A549 (cell line): Measurements from ENCODE around the gene LINC00305. TPM values are rescaled to one million over a fixed set of nuclear protein-coding genes. Genes with fewer than 3 reads are reported as not detected.

Source experiments
- ATAC-seq, 2 experiments: fragments of 200-7000 bp in 1 of 2; fragments of >200 bp in 1 of 2; cut with Nextera tagmentation in 1 of 2; cut with Tn5 transposase in 1 of 2; 3 replicates each; pipeline versions ENCODE4 v1.8.0 to v1.9.1; 2018 to 2020; ENCODE audit warnings: mild to moderate bottlenecking in 1 of 2, moderate library complexity in 1 of 2
- CTCF ChIA-PET: fragments of 300-600 bp; sonication (Branson Sonifier 250); formaldehyde crosslinking; extraction: SDS; loops from one replicate; lab custom pipeline; 2021; ENCODE audit warnings: antibody characterized with exemption, inconsistent platforms; lab: Yijun Ruan, JAX
- POLR2A ChIA-PET: fragments of 350-600 bp; formaldehyde crosslinking; extraction: SDS; loops from one replicate; lab custom pipeline; 2021; ENCODE audit warnings: antibody characterized with exemption, inconsistent platforms; lab: Yijun Ruan, JAX
- DNase-seq, 2 experiments: peaks; one replicate each; pipeline versions ENCODE4 v3.0.0 to v3.0.0-alpha.2; 2011 to 2016; ENCODE audit warnings: low read depth in 1 of 2, low spot score in 1 of 2
- FAIRE-seq: peaks from 2 replicates; lab custom pipeline; 2011; peaks lifted over from hg19 to GRCh38; lab: Jason Lieb, UNC
- H3K27ac ChIP-seq, 2 experiments: fragments of >200 bp; sonication (Bioruptor Twin); formaldehyde crosslinking; 3 replicates each; pipeline ENCODE4 v1.5.1; 2016 to 2017
- H3K4me1 ChIP-seq: fragments of >200 bp; sonication (Bioruptor Twin); formaldehyde crosslinking; 3 replicates; pipeline ENCODE4 v1.6.1; 2016
- H3K4me2 ChIP-seq: fragments of >200 bp; sonication (Bioruptor Twin); formaldehyde crosslinking; 3 replicates; pipeline ENCODE4 v1.6.1; 2016
- H3K4me3 ChIP-seq: fragments of >200 bp; sonication (Bioruptor Twin); formaldehyde crosslinking; 3 replicates; pipeline ENCODE4 v1.5.1; 2016
- H3K9me3 ChIP-seq: fragments of >200 bp; sonication (Bioruptor Twin); formaldehyde crosslinking; 3 replicates; pipeline ENCODE4 v1.6.1; 2016
- ATOH8 ChIP-seq: fragments of 250-450 bp; sonication (Bioruptor Pico); IDR thresholded peaks from 2 replicates; pipeline ENCODE4 v1.5.0; 2020; ENCODE audit warnings: low read depth, mild to moderate bottlenecking, moderate library complexity
- BHLHE40 ChIP-seq: IDR thresholded peaks from 2 replicates; pipeline ENCODE4 v1.6.1; 2012; ENCODE audit warnings: low read depth, low read length, inconsistent platforms
- CBX2 ChIP-seq: fragments of 200-600 bp; sonication (generic); IDR thresholded peaks from 2 replicates; pipeline ENCODE4 v1.6.1; 2016; ENCODE audit warnings: low read depth, mild to moderate bottlenecking, borderline replicate concordance
- CHD4 ChIP-seq: fragments of 200-600 bp; sonication (generic); IDR thresholded peaks from 2 replicates; pipeline ENCODE4 v1.6.1; 2016; ENCODE audit warnings: antibody characterized with exemption, mild to moderate bottlenecking, borderline replicate concordance
- EP300 ChIP-seq, 2 experiments: fragments of >200 bp; sonication (Bioruptor Twin); formaldehyde crosslinking; IDR thresholded peaks; 2 replicates in 1 of 2; 3 replicates in 1 of 2; pipeline ENCODE4 v1.6.1; 2016 to 2017
- ESRRA ChIP-seq: fragments of 150-350 bp; IDR thresholded peaks from 2 replicates; pipeline ENCODE4 v1.6.1; 2014; ENCODE audit warnings: mild to moderate bottlenecking, low read length, borderline replicate concordance
- FOSB ChIP-seq: fragments of 250-450 bp; sonication (Bioruptor Pico); IDR thresholded peaks from 2 replicates; pipeline ENCODE4 v1.5.0; 2020; ENCODE audit warnings: mild to moderate bottlenecking, moderate library complexity
- HDAC2 ChIP-seq: fragments of 200-600 bp; sonication (generic); IDR thresholded peaks from 2 replicates; pipeline ENCODE4 v1.6.1; 2016
- HMGXB4 ChIP-seq: fragments of 250-450 bp; sonication (Bioruptor Pico); IDR thresholded peaks from 2 replicates; pipeline ENCODE4 v1.5.0; 2021; ENCODE audit warnings: mild to moderate bottlenecking, moderate library complexity, borderline replicate concordance
- HOXA7 ChIP-seq: fragments of 250-450 bp; sonication (Bioruptor Pico); IDR thresholded peaks from 2 replicates; pipeline ENCODE4 v1.5.0; 2020; ENCODE audit warnings: mild to moderate bottlenecking, moderate library complexity
- JUN ChIP-seq, 2 experiments: fragments of >200 bp; sonication (Bioruptor Twin); formaldehyde crosslinking; IDR thresholded peaks; 2 replicates in 1 of 2; 3 replicates in 1 of 2; pipeline ENCODE4 v1.6.1; 2016 to 2017
- JUNB ChIP-seq: fragments of >200 bp; sonication (Bioruptor Twin); formaldehyde crosslinking; IDR thresholded peaks from 2 replicates; pipeline ENCODE4 v1.6.1; 2016
- MAFK ChIP-seq: fragments of 450-650 bp; IDR thresholded peaks from 2 replicates; pipeline ENCODE4 v1.6.1; 2014; ENCODE audit not compliant: partially characterized antibody
- MYC ChIP-seq: IDR thresholded peaks from 2 replicates; pipeline ENCODE4 v1.6.1; 2012; ENCODE audit warnings: mild to moderate bottlenecking, inconsistent platforms, low read length, improper control_type of control experiment, borderline replicate concordance
- NFE2L2 ChIP-seq: fragments of 150-350 bp; conservative IDR thresholded peaks from 2 replicates; pipeline ENCODE4 v1.6.1; 2014; ENCODE audit warnings: low read length
- PHF8 ChIP-seq: fragments of 200-600 bp; sonication (generic); IDR thresholded peaks from 2 replicates; pipeline ENCODE4 v1.6.1; 2016; ENCODE audit warnings: low read depth, mild to moderate bottlenecking, antibody characterized with exemption, moderate library complexity, borderline replicate concordance
- POLR2A ChIP-seq: IDR thresholded peaks from 2 replicates; pipeline ENCODE4 v1.6.1; 2012; ENCODE audit warnings: mild to moderate bottlenecking, low read length
- RAD21 ChIP-seq, 2 experiments: fragments of >200 bp in 1 of 2; sonication (Bioruptor Twin) in 1 of 2; formaldehyde crosslinking in 1 of 2; IDR thresholded peaks in 1 of 2; conservative IDR thresholded peaks in 1 of 2; 2 replicates in 1 of 2; 3 replicates in 1 of 2; pipeline ENCODE4 v1.6.1; 2012 to 2018; ENCODE audit warnings: inconsistent platforms in 1 of 2
- RARB ChIP-seq: fragments of 250-450 bp; sonication (Bioruptor Pico); IDR thresholded peaks from 2 replicates; pipeline ENCODE4 v1.8.0; 2021; ENCODE audit warnings: mild to moderate bottlenecking, moderate library complexity
- RFX5 ChIP-seq: fragments of 450-650 bp; IDR thresholded peaks from 2 replicates; pipeline ENCODE4 v1.7.1; 2014; ENCODE audit warnings: antibody characterized with exemption, mild to moderate bottlenecking, moderate library complexity
- SREBF2 ChIP-seq: fragments of 450-650 bp; IDR thresholded peaks from 2 replicates; pipeline ENCODE4 v1.6.1; 2014; ENCODE audit warnings: mild to moderate bottlenecking, moderate library complexity
- TP53 ChIP-seq: fragments of 250-450 bp; sonication (Bioruptor Pico); IDR thresholded peaks from 2 replicates; pipeline ENCODE4 v1.5.0; 2021; ENCODE audit warnings: mild to moderate bottlenecking, moderate library complexity
- ZSCAN20 ChIP-seq: fragments of 250-450 bp; sonication (Bioruptor Pico); IDR thresholded peaks from 2 replicates; pipeline ENCODE4 v1.8.0; 2022; ENCODE audit warnings: mild to moderate bottlenecking, moderate library complexity
- WGBS: methylation state at CpG from one replicate; pipeline ENCODE4 v1.1.6; 2017; ENCODE audit errors: missing lambda C conversion rate; 5-methylcytosine and 5-hydroxymethylcytosine counted together
- polyA plus RNA-seq, 4 experiments: library from polyadenylated mRNA; depleted of rRNA in 3 of 4; stranded (reverse); fragments of >200 nt; fragmentation: RNase III in 1 of 4; extraction: RNeasy Plus Mini Kit Qiagen cat#74134 plus additional on column Dnase treatment in 1 of 4; gene quantifications; 2 replicates in 3 of 4; 3 replicates in 1 of 4; pipeline ENCODE4 v1.2.3, GENCODE V29; 2011 to 2017
- TF ChIP-seq, protein P1 (sequence below): IDR thresholded peaks from 2 replicates; pipeline ENCODE4 v1.6.1; 2012; ENCODE audit warnings: low read depth, borderline replicate concordance
- TF ChIP-seq, protein P2 (sequence below): fragments of >200 bp; sonication (Bioruptor Twin); formaldehyde crosslinking; IDR thresholded peaks from 3 replicates; pipeline ENCODE4 v1.5.1; 2016
- TF ChIP-seq, protein P3 (sequence below): fragments of 200-600 bp; sonication (generic); IDR thresholded peaks from 2 replicates; pipeline ENCODE4 v1.6.1; 2016; ENCODE audit warnings: antibody characterized with exemption, mild to moderate bottlenecking, moderate library complexity

LINC00305 gene
- polyA plus RNA-seq, 2 of the 4 experiments (the other 2 are of a cell fraction) = not detected

GRCh38 chr18:64175432-64175831, 26.5 kb upstream of the LINC00305 start:
- no peak for DNase-seq
- POLR2A ChIA-PET = no interaction called here
- H3K9me3 ChIP-seq = no peaks in the 10 kb centered on the region
- H3K4me2 ChIP-seq = no peak overlapping the region
- no peaks in the 10 kb centered on the region for H3K4me1 ChIP-seq
- FAIRE-seq = no peak
- CTCF ChIA-PET = no interaction called here
- 2% methylated on average over 7 of the region's 7 CpGs for WGBS
- ATAC-seq = no peak
- TF ChIP-seq HDAC2 (no peak), EP300 (IDR thresholded peaks at IDR 0.05) (no peak), MAFK (no peak), SREBF2 (no peak), RAD21 (conservative IDR thresholded peaks at IDR 0.05 in 1 of 2, IDR thresholded peaks at IDR 0.05 in 1 of 2) (no peak), MYC (no peak), ZSCAN20 (CRISPR knock-in tag) (no peak), ATOH8 (CRISPR knock-in tag) (no peak), TP53 (CRISPR knock-in tag) (no peak), CBX2 (no peak), FOSB (CRISPR knock-in tag) (no peak), PHF8 (no peak), JUNB (no peak), POLR2A (no peak), JUN (IDR thresholded peaks at IDR 0.05) (no peak)
- TF ChIP-seq, protein P1, sequence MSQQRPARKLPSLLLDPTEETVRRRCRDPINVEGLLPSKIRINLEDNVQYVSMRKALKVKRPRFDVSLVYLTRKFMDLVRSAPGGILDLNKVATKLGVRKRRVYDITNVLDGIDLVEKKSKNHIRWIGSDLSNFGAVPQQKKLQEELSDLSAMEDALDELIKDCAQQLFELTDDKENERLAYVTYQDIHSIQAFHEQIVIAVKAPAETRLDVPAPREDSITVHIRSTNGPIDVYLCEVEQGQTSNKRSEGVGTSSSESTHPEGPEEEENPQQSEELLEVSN = no peak
- TF ChIP-seq, protein P2, sequence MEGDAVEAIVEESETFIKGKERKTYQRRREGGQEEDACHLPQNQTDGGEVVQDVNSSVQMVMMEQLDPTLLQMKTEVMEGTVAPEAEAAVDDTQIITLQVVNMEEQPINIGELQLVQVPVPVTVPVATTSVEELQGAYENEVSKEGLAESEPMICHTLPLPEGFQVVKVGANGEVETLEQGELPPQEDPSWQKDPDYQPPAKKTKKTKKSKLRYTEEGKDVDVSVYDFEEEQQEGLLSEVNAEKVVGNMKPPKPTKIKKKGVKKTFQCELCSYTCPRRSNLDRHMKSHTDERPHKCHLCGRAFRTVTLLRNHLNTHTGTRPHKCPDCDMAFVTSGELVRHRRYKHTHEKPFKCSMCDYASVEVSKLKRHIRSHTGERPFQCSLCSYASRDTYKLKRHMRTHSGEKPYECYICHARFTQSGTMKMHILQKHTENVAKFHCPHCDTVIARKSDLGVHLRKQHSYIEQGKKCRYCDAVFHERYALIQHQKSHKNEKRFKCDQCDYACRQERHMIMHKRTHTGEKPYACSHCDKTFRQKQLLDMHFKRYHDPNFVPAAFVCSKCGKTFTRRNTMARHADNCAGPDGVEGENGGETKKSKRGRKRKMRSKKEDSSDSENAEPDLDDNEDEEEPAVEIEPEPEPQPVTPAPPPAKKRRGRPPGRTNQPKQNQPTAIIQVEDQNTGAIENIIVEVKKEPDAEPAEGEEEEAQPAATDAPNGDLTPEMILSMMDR = no peak
- H3K27ac ChIP-seq = no peak overlapping the region
- H3K4me3 ChIP-seq = no peak overlapping the region

DNA sequence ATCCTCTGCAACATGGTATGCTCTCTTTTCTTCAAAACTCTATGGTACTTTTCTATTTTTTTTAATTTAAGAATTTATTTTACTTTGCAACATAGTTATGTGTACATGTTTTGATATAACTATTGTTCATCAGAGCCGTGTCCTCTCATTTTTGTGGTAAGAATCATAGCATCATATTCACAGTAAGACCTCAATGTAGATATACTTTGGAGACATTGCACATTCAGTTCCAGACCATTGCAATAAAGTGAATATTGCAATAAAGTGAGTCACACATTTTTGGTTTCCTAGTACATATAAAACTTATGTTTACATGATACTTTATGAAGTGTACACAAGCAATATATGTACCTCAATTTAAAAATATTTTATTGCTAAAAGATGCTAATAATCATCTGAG, 22.7 kb upstream of the LINC00305 start:
- WGBS = 0% methylated on average over 1 of the region's 1 CpG
- H3K27ac ChIP-seq = no peak overlapping the region
- H3K4me2 ChIP-seq = no peak overlapping the region
- DNase-seq = no peak
- CTCF ChIA-PET = no interaction called here
- no peaks in the 10 kb centered on the region for H3K4me1 ChIP-seq
- TF ChIP-seq ESRRA = no peak
- TF ChIP-seq ATOH8 (CRISPR knock-in tag) = no peak
- TF ChIP-seq NFE2L2 = no peak
- TF ChIP-seq HOXA7 (CRISPR knock-in tag) = no peak
- no peak for TF ChIP-seq CHD4
- TF ChIP-seq, all 56 proteins: peak for 0
- ATAC-seq = no peak
- Histone ChIP-seq H3K9me3 (no peaks in the 10 kb centered on the region), H3K4me3 (no peak overlapping the region)
- POLR2A ChIA-PET = no interaction called here
- no peak for FAIRE-seq

- Histone ChIP-seq H3K4me2 (no peak overlapping the region), H3K4me1 (no peaks in the 10 kb centered on the region), H3K4me3 (no peak overlapping the region), H3K27ac (no peak overlapping the region), H3K9me3 (no peaks in the 10 kb centered on the region)
- ATAC-seq (no peak), DNase-seq (no peak), FAIRE-seq (no peak)
- POLR2A ChIA-PET = no interaction called here
- CTCF ChIA-PET = no interaction called here
- TF ChIP-seq, protein P3, sequence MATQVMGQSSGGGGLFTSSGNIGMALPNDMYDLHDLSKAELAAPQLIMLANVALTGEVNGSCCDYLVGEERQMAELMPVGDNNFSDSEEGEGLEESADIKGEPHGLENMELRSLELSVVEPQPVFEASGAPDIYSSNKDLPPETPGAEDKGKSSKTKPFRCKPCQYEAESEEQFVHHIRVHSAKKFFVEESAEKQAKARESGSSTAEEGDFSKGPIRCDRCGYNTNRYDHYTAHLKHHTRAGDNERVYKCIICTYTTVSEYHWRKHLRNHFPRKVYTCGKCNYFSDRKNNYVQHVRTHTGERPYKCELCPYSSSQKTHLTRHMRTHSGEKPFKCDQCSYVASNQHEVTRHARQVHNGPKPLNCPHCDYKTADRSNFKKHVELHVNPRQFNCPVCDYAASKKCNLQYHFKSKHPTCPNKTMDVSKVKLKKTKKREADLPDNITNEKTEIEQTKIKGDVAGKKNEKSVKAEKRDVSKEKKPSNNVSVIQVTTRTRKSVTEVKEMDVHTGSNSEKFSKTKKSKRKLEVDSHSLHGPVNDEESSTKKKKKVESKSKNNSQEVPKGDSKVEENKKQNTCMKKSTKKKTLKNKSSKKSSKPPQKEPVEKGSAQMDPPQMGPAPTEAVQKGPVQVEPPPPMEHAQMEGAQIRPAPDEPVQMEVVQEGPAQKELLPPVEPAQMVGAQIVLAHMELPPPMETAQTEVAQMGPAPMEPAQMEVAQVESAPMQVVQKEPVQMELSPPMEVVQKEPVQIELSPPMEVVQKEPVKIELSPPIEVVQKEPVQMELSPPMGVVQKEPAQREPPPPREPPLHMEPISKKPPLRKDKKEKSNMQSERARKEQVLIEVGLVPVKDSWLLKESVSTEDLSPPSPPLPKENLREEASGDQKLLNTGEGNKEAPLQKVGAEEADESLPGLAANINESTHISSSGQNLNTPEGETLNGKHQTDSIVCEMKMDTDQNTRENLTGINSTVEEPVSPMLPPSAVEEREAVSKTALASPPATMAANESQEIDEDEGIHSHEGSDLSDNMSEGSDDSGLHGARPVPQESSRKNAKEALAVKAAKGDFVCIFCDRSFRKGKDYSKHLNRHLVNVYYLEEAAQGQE = no peak
- TF ChIP-seq RFX5 (no peak), HMGXB4 (CRISPR knock-in tag) (no peak), MYC (no peak), RARB (no peak), BHLHE40 (no peak), TP53 (CRISPR knock-in tag) (no peak)
These were observed 18.6 kb upstream of the LINC00305 start for GRCh38 chr18:64167408-64167925.
